HG03103 (cell line): ENCODE measurements around the gene ZNF532.
"Not testable (repeated sequence)": the region's sequence is repeated elsewhere in the genome, so short reads cannot be mapped to it uniquely, and the experiment has no call there.

ENCODE experiments used
- ATAC-seq: cut with Tn5 transposase; IDR thresholded peaks from one replicate; pipeline ENCODE4 v1.9.1; 2021; ENCODE audit warnings: low read depth; ENCODE audit not compliant: unreplicated experiment

Gene ZNF532

GRCh38 chr18:58896734-58897508, 32.2 kb downstream of the ZNF532 start:
- ATAC-seq: no peak

GRCh38 chr18:58898010-58898799, 33.5 kb downstream of the ZNF532 start:
- ATAC-seq: no peak

GRCh38 chr18:58900015-58900649, 35.5 kb downstream of the ZNF532 start:
- no peak for ATAC-seq

GRCh38 chr18:58901143-58901542, 36.5 kb downstream of the ZNF532 start:
- ATAC-seq: no peak

GRCh38 chr18:58901783-58902182, 37.1 kb downstream of the ZNF532 start:
- no peak for ATAC-seq

- no peak for ATAC-seq
Observed at GRCh38 chr18:58902961-58903360, 38.3 kb downstream of the ZNF532 start.

GRCh38 chr18:58903533-58903932, 38.9 kb downstream of the ZNF532 start:
- no peak for ATAC-seq

- no peak for ATAC-seq
Observed at GRCh38 chr18:58905777-58906428, 41.2 kb downstream of the ZNF532 start.

GRCh38 chr18:58908006-58908405, 43.3 kb downstream of the ZNF532 start:
- no peak for ATAC-seq

GRCh38 chr18:58909521-58909920, 44.8 kb downstream of the ZNF532 start:
- ATAC-seq: no peak

GRCh38 chr18:58911241-58911640, 46.6 kb downstream of the ZNF532 start:
- ATAC-seq: no peak

GRCh38 chr18:58911766-58912165, 47.1 kb downstream of the ZNF532 start:
- no peak for ATAC-seq

- ATAC-seq: no peak
Observed at GRCh38 chr18:58915006-58915799, 50.5 kb downstream of the ZNF532 start.

- ATAC-seq: no peak
Observed at GRCh38 chr18:58915995-58916394, 51.3 kb downstream of the ZNF532 start.

- not testable (repeated sequence) for ATAC-seq
Observed at GRCh38 chr18:58919934-58920333, 55.3 kb downstream of the ZNF532 start.

- no peak for ATAC-seq
Observed at GRCh38 chr18:58922995-58923394, 58.3 kb downstream of the ZNF532 start.

GRCh38 chr18:58924473-58924872, 59.8 kb downstream of the ZNF532 start:
- no peak for ATAC-seq

GRCh38 chr18:58927659-58928058, 63.0 kb downstream of the ZNF532 start:
- no peak for ATAC-seq

GRCh38 chr18:58928386-58928785, 63.7 kb downstream of the ZNF532 start:
- ATAC-seq: no peak

GRCh38 chr18:58929206-58929605, 64.5 kb downstream of the ZNF532 start:
- ATAC-seq: no peak
